PC-9 (cell line): ENCODE data around the gene MED27. TPM values are rescaled to one million over a fixed set of nuclear protein-coding genes. Genes with fewer than 3 reads are reported as not detected.

Source experiments
- BruUV-seq: library from RNA; stranded (reverse); fragments of 400-500 nt; replicated peaks from 2 replicates; lab custom pipeline; 2021; lab: Mats Ljungman, UMichigan
- CTCF ChIA-PET: fragments of 300-600 bp; sonication (Branson Sonifier 250); formaldehyde crosslinking; loops from one replicate; lab custom pipeline; 2022; ENCODE audit warnings: antibody characterized with exemption; lab: Charles Lee
- POLR2A ChIA-PET: fragments of 300-600 bp; sonication (Branson Sonifier 250); formaldehyde crosslinking; loops from one replicate; lab custom pipeline; 2022; ENCODE audit warnings: antibody characterized with exemption; ENCODE audit not compliant: unreplicated experiment; lab: Charles Lee
- DNase-seq, 2 experiments: peaks; one replicate each; pipeline versions ENCODE4 v3.0.0 to v3.0.0-alpha.2; 2015 to 2022; ENCODE audit warnings: mixed read lengths in 1 of 2
- H2AFZ ChIP-seq: fragments of 200-600 bp; sonication (generic); 2 replicates; pipeline ENCODE4 v1.8.1; 2017; ENCODE audit warnings: antibody characterized with exemption
- H3F3A ChIP-seq: fragments of 200-600 bp; sonication (generic); 2 replicates; pipeline ENCODE4 v1.8.1; 2017; ENCODE audit warnings: antibody characterized with exemption, mild to moderate bottlenecking, low read depth; ENCODE audit not compliant: insufficient read depth
- H3K27ac ChIP-seq: fragments of 200-600 bp; sonication (generic); 2 replicates; pipeline ENCODE4 v1.6.1; 2016; ENCODE audit warnings: mixed run types
- H3K27me3 ChIP-seq: fragments of 200-600 bp; sonication (generic); 2 replicates; pipeline ENCODE4 v1.6.1; 2016; ENCODE audit warnings: low read depth, mixed run types; ENCODE audit not compliant: insufficient read depth
- H3K36me3 ChIP-seq: fragments of 200-600 bp; sonication (generic); 2 replicates; pipeline ENCODE4 v1.6.1; 2016; ENCODE audit warnings: low read depth, mixed run types
- H3K4me1 ChIP-seq: fragments of 200-600 bp; sonication (generic); replicated peaks from 2 replicates; pipeline ENCODE4 v1.6.1; 2016; ENCODE audit warnings: mixed run types; ENCODE audit not compliant: insufficient read depth
- H3K4me2 ChIP-seq: fragments of 200-600 bp; sonication (generic); 2 replicates; pipeline ENCODE4 v1.6.1; 2017; ENCODE audit warnings: mixed run types
- H3K4me3 ChIP-seq: fragments of 200-600 bp; sonication (generic); 2 replicates; pipeline ENCODE4 v1.6.1; 2016; ENCODE audit warnings: mixed run types
- H3K79me2 ChIP-seq: fragments of 200-600 bp; sonication (generic); 2 replicates; pipeline ENCODE4 v1.6.1; 2017; ENCODE audit warnings: low read depth, mixed run types
- H3K9me2 ChIP-seq: fragments of 200-600 bp; sonication (generic); 2 replicates; pipeline ENCODE4 v1.8.1; 2017; ENCODE audit warnings: mild to moderate bottlenecking; ENCODE audit not compliant: insufficient read depth
- H3K9me3 ChIP-seq: fragments of 200-600 bp; sonication (generic); 2 replicates; pipeline ENCODE4 v1.8.1; 2016; ENCODE audit warnings: low read depth; ENCODE audit not compliant: insufficient read depth
- H4K20me1 ChIP-seq: fragments of 200-600 bp; sonication (generic); 2 replicates; pipeline ENCODE4 v1.8.1; 2017; ENCODE audit not compliant: insufficient read depth
- CTCF ChIP-seq: fragments of 200-600 bp; sonication (generic); conservative IDR thresholded peaks from 2 replicates; pipeline ENCODE4 v1.6.1; 2017; ENCODE audit warnings: mixed run types, antibody characterized with exemption, mild to moderate bottlenecking, moderate library complexity
- EZH2 ChIP-seq: fragments of 200-600 bp; sonication (generic); IDR thresholded peaks from 2 replicates; pipeline ENCODE4 v1.8.0; 2017; ENCODE audit warnings: antibody characterized with exemption, low read depth
- intact Hi-C: fragments of 100-400 bp; cut with micrococcal nuclease; formaldehyde crosslinking; loops from one replicate; pipeline ENCODE4 v1.10.0; 2022; ENCODE audit not compliant: unreplicated experiment
- total RNA-seq: library from RNA; stranded (reverse); gene quantifications from 2 replicates; pipeline ENCODE4 v1.2.3, GENCODE V29; 2021

The MED27 gene
- total RNA-seq, 1 experiment from 2014 or later: 31.2 TPM

- Histone ChIP-seq H3K4me3 (no peak overlapping the region), H3K27me3 (no peaks in the 10 kb centered on the region), H3K27ac (no peak overlapping the region), H3K9me3 (no peaks in the 10 kb centered on the region), H3K4me2 (no peak overlapping the region), H4K20me1 (no peaks in the 10 kb centered on the region), H3K9me2 (no peaks in the 10 kb centered on the region), H2AFZ (no peak overlapping the region), H3K4me1 (no peaks in the 10 kb centered on the region), H3F3A (no peaks in the 10 kb centered on the region), H3K79me2 (no peaks in the 10 kb centered on the region), H3K36me3 (no peaks in the 10 kb centered on the region)
- intact Hi-C loops: loop anchor here (10.0 kb wide), 1 partner anchor 274 kb away; no protein-coding TSS in a partner anchor
- ChIA-PET CTCF (no interaction called here), POLR2A (no interaction called here)
- no peak for DNase-seq
- no TSS peak for BruUV-seq
- no peak for TF ChIP-seq CTCF
- no peak for TF ChIP-seq EZH2
These were observed 119.4 kb downstream of the MED27 start for GRCh38 chr9:131960311-131960710.

- Histone ChIP-seq H3K27ac (no peak overlapping the region), H3K79me2 (no peaks in the 10 kb centered on the region), H3K4me3 (no peak overlapping the region), H3F3A (no peaks in the 10 kb centered on the region), H4K20me1 (0 out of 2 replicates have a peak, but pooled peaks cover 2% of the 10 kb centered on the region), H3K36me3 (no peaks in the 10 kb centered on the region), H3K9me3 (no peaks in the 10 kb centered on the region), H3K27me3 (no peaks in the 10 kb centered on the region), H2AFZ (no peak overlapping the region), H3K9me2 (no peaks in the 10 kb centered on the region), H3K4me1 (no peaks in the 10 kb centered on the region), H3K4me2 (no peak overlapping the region)
- no TSS peak for BruUV-seq
- TF ChIP-seq EZH2: no peak
- TF ChIP-seq CTCF: no peak
- POLR2A ChIA-PET: no interaction called here
- no peak for DNase-seq
- CTCF ChIA-PET: no interaction called here
- intact Hi-C loops: loop anchor here (10.0 kb wide), 1 partner anchor 275 kb away; no protein-coding TSS in a partner anchor
These were observed 119.8 kb downstream of the MED27 start for GRCh38 chr9:131959887-131960286.

GRCh38 chr9:131959056-131959455 lies 120.6 kb downstream of the MED27 start:
- no peaks in the 10 kb centered on the region for H3F3A ChIP-seq

More at GRCh38 chr9:131959056-131959455, 120.6 kb downstream of the MED27 start:
- Histone ChIP-seq H3K4me2 (no peak overlapping the region), H3K9me3 (no peaks in the 10 kb centered on the region), H3K27ac (no peak overlapping the region), H3K4me1 (no peaks in the 10 kb centered on the region), H3K9me2 (no peaks in the 10 kb centered on the region), H4K20me1 (peaks cover 8% of the 10 kb centered on the region; the same call in 1 of the 2 replicates), H3K27me3 (no peaks in the 10 kb centered on the region), H3K79me2 (no peaks in the 10 kb centered on the region), H3K4me3 (no peak overlapping the region), H2AFZ (no peak overlapping the region), H3K36me3 (no peaks in the 10 kb centered on the region)
- DNase-seq: no peak
- POLR2A ChIA-PET: no interaction called here
- intact Hi-C loops: no loop called here
- no peak for TF ChIP-seq CTCF
- TF ChIP-seq EZH2: no peak
- no TSS peak for BruUV-seq
- CTCF ChIA-PET: no interaction called here
